MM.1S (cell line): Measurements from ENCODE around the gene CDK17.
"Not testable (repeated sequence)": the region's sequence is repeated elsewhere in the genome, so short reads cannot be mapped to it uniquely, and the experiment has no call there.

ENCODE experiments used
- DNase-seq: peaks from one replicate; pipeline ENCODE4 v3.0.0-alpha.2; 2015
- H2AFZ ChIP-seq: fragments of 300-600 bp; sonication (generic); 2 replicates; pipeline ENCODE4 v1.6.0; 2016; ENCODE audit warnings: antibody characterized with exemption, low read length
- H3F3A ChIP-seq: fragments of 300-600 bp; sonication (generic); 2 replicates; pipeline ENCODE4 v1.6.1; 2016; ENCODE audit warnings: mild to moderate bottlenecking, antibody characterized with exemption, low read length, moderate library complexity, mixed read lengths; ENCODE audit not compliant: insufficient read depth
- H3K27ac ChIP-seq: fragments of 300-600 bp; sonication (generic); 2 replicates; pipeline ENCODE4 v1.5.1; 2016; ENCODE audit warnings: mild to moderate bottlenecking, low read length
- H3K27me3 ChIP-seq: fragments of 300-600 bp; sonication (generic); replicated peaks from 2 replicates; pipeline ENCODE4 v1.6.0; 2016; ENCODE audit warnings: low read length; ENCODE audit not compliant: insufficient read depth
- H3K36me3 ChIP-seq: fragments of 300-600 bp; sonication (generic); replicated peaks from 2 replicates; pipeline ENCODE4 v1.6.1; 2016; ENCODE audit warnings: mild to moderate bottlenecking, low read length, mixed read lengths; ENCODE audit not compliant: insufficient read depth
- H3K4me1 ChIP-seq: fragments of 300-600 bp; sonication (generic); 2 replicates; pipeline ENCODE4 v1.6.1; 2016; ENCODE audit warnings: low read length, mixed read lengths
- H3K4me2 ChIP-seq: fragments of 300-600 bp; sonication (generic); 2 replicates; pipeline ENCODE4 v1.6.0; 2016; ENCODE audit warnings: low read depth, low read length
- H3K4me3 ChIP-seq: fragments of 300-600 bp; sonication (generic); 2 replicates; pipeline ENCODE4 v1.5.1; 2016; ENCODE audit warnings: low read length, mixed read lengths
- H3K79me2 ChIP-seq: fragments of 300-600 bp; sonication (generic); 2 replicates; pipeline ENCODE4 v1.6.1; 2016; ENCODE audit warnings: mixed run types, low read length, mixed read lengths
- H3K9ac ChIP-seq: fragments of 300-600 bp; sonication (generic); 2 replicates; pipeline ENCODE4 v1.6.1; 2016; ENCODE audit warnings: low read length, mixed read lengths
- H3K9me2 ChIP-seq: fragments of 300-600 bp; sonication (generic); replicated peaks from 2 replicates; pipeline ENCODE4 v1.6.1; 2016; ENCODE audit warnings: mild to moderate bottlenecking, low read length, mixed read lengths; ENCODE audit not compliant: insufficient read depth
- H3K9me3 ChIP-seq: fragments of 300-600 bp; sonication (generic); replicated peaks from 2 replicates; pipeline ENCODE4 v1.6.1; 2016; ENCODE audit warnings: mild to moderate bottlenecking, low read length, mixed read lengths; ENCODE audit not compliant: insufficient read depth
- H4K20me1 ChIP-seq: fragments of 300-600 bp; sonication (generic); 2 replicates; pipeline ENCODE4 v1.6.1; 2016; ENCODE audit warnings: mild to moderate bottlenecking, low read length, moderate library complexity, mixed read lengths; ENCODE audit not compliant: insufficient read depth
- EZH2 ChIP-seq: fragments of 300-600 bp; sonication (generic); optimal IDR thresholded peaks from 2 replicates; pipeline ENCODE3; 2017; ENCODE audit warnings: low read depth, mild to moderate bottlenecking, antibody characterized with exemption, low read length, mixed read lengths
- EZH2phosphoT487 ChIP-seq: fragments of 300-600 bp; sonication (generic); IDR thresholded peaks from 2 replicates; pipeline ENCODE4 v1.6.1; 2018; ENCODE audit warnings: antibody characterized with exemption, low read length
- TF ChIP-seq, protein P1 (sequence below): fragments of 300-600 bp; sonication (generic); IDR thresholded peaks from 2 replicates; pipeline ENCODE4 v1.5.1; 2016; ENCODE audit warnings: antibody characterized with exemption, low read length, mixed read lengths

The CDK17 gene

DNA sequence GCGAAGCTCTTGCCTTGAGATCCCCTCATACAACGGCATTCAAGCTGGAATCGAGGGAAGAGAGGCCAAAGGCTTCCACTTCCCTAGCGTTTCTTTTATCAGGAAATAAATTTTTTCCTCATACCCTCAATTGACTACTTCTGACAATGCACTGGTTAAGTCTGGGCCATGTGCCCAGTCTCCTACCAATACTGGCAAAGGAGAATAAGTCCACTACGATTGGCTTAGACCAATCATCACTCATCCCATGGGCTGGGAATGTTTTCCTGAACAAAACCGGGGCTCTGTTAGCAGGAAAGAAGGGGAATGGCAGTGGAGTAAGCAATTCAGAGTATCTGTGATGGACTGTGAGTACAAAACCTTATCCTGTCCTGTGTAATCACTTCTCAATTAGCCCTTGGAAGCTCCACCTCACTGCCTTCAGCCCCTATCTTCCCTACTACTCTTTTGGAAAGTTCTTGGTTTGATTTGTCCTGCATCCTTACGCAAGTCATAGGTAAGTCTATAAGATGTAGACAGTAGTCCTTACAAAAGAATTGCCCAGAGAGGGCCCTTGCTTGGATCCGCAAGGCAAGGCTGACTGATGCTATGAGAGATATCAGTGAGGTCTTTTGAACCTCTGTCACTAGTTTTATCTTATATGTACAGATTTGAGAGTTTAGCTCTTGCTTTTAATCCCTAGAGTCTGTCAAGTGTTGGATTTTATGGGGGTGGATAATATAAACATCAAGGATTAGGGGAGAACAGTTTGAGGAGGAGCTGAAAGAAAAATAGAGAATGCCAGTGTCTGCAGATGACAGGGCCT is 36.3 kb upstream of the CDK17 start:
- no peaks in the 10 kb centered on the region for H3K9me2 ChIP-seq
- peaks cover 10% of the 10 kb centered on the region for H3K4me1 ChIP-seq
- DNase-seq: no peak
- H2AFZ ChIP-seq: no peak overlapping the region
- no peak overlapping the region for H3K4me3 ChIP-seq
- no peaks in the 10 kb centered on the region for H3K79me2 ChIP-seq
- H3K27ac ChIP-seq: no peak overlapping the region
- no peak for TF ChIP-seq EZH2
- TF ChIP-seq EZH2phosphoT487: no peak
- TF ChIP-seq, protein P1, sequence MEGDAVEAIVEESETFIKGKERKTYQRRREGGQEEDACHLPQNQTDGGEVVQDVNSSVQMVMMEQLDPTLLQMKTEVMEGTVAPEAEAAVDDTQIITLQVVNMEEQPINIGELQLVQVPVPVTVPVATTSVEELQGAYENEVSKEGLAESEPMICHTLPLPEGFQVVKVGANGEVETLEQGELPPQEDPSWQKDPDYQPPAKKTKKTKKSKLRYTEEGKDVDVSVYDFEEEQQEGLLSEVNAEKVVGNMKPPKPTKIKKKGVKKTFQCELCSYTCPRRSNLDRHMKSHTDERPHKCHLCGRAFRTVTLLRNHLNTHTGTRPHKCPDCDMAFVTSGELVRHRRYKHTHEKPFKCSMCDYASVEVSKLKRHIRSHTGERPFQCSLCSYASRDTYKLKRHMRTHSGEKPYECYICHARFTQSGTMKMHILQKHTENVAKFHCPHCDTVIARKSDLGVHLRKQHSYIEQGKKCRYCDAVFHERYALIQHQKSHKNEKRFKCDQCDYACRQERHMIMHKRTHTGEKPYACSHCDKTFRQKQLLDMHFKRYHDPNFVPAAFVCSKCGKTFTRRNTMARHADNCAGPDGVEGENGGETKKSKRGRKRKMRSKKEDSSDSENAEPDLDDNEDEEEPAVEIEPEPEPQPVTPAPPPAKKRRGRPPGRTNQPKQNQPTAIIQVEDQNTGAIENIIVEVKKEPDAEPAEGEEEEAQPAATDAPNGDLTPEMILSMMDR: no peak
- no peaks in the 10 kb centered on the region for H3K27me3 ChIP-seq
- no peaks in the 10 kb centered on the region for H3K36me3 ChIP-seq
- no peaks in the 10 kb centered on the region for H4K20me1 ChIP-seq
- no peaks in the 10 kb centered on the region for H3K9me3 ChIP-seq
- no peak overlapping the region for H3K9ac ChIP-seq
- peaks cover 8% of the 10 kb centered on the region for H3F3A ChIP-seq
- no peak overlapping the region for H3K4me2 ChIP-seq

DNA sequence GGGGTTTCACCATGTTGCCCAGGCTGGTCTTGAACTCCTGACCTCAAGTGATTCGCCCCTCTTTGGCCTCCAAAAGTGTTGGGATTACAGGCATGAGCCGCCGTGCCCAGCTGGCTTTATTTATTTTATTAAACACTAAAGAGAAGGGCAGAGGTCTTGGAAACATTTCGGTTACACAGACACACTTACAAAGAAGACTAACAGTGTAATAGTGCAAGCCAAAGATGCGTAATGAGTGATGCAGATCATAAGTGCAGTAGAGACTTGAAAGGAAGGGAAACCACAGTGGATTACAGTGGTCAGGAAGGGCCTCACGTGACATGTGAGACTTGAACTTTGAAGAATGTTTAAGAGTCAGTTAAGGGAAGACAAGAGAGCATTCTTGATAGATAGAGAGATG is 33.9 kb upstream of the CDK17 start:
- no peak overlapping the region for H3K9ac ChIP-seq
- H3K27ac ChIP-seq: peak overlapping the region; percentile 65; the same call in 1 of the 2 replicates
- no peaks in the 10 kb centered on the region for H3K9me3 ChIP-seq
- no peak overlapping the region for H2AFZ ChIP-seq
- no peaks in the 10 kb centered on the region for H3K9me2 ChIP-seq
- TF ChIP-seq, protein P1: no peak
- H3K4me1 ChIP-seq: peaks cover 10% of the 10 kb centered on the region
- H3K4me3 ChIP-seq: no peak overlapping the region
- H3K4me2 ChIP-seq: peak overlapping the region; percentile 48; the same call in 1 of the 2 replicates
- no peaks in the 10 kb centered on the region for H3K27me3 ChIP-seq
- DNase-seq: peak; percentile 91
- H4K20me1 ChIP-seq: no peaks in the 10 kb centered on the region
- H3K79me2 ChIP-seq: no peaks in the 10 kb centered on the region
- no peaks in the 10 kb centered on the region for H3K36me3 ChIP-seq
- peaks cover 8% of the 10 kb centered on the region for H3F3A ChIP-seq

DNA sequence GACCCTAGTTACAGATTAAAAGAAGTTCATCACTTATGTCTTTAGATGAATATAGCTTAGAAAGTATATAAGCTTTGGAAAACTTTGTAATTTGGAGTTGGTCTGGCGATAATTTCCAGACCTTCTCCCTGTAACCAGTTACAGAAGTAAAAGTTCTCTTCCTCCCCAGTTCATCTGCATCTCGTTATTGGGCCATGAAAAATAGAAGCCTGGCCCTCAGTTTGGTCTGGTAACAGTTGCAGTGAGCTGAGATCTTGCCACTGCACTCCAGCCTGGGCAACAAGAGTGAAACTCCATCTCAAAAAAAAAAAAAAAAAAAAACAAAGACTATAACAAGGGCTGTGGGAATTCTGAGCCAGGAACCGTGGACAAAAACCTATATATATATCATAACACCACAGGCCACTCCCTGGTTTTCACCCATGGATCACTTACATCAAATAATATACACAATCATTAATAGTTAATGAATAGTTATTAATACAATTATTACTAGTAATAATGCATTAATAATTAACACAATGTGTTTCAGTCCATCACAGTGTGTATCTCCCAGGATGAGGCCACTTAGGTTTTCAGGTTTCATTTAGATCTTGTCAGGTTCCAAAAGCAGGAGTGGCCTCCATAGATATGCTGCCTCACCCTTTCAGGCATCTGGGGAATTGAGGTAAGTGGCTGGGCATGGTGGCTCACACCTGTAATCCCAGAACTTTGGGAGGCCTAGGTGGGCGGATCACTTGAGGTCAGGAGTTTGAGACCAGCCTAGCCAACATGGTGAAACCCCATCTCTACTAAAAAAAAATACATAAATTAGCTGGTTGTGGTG is 32.5 kb upstream of the CDK17 start:
- H3K9me2 ChIP-seq, H3K79me2 ChIP-seq, H3K4me3 ChIP-seq, DNase-seq, H3K27me3 ChIP-seq, H4K20me1 ChIP-seq, H3K9ac ChIP-seq, H2AFZ ChIP-seq, H3K36me3 ChIP-seq, H3K27ac ChIP-seq, H3F3A ChIP-seq, H3K4me2 ChIP-seq, H3K9me3 ChIP-seq: not testable (repeated sequence)
- H3K4me1 ChIP-seq: peaks cover 10% of the 10 kb centered on the region

DNA sequence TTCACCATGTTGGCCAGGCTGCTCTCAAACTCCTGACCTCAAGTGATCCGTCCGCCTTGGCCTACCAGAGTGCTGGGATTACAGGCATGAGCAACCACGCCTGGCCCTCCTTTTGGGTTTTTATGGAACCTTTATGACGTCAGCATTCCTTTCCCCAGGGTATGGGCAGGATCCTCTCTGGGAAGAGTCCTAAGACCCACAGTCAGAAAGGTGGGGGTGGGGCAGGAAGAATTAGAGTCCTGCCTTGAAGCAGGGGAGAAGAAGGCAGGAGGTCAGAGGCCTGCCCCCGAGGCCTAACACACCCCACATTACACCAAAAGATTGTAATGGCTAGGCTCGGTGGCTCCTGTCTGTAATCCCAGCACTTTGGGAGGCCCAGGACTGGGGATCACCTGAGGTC is 30.8 kb upstream of the CDK17 start:
- Histone ChIP-seq H3F3A (peaks cover 8% of the 10 kb centered on the region), H3K27ac (no peak overlapping the region), H3K9me2 (no peaks in the 10 kb centered on the region), H3K27me3 (no peaks in the 10 kb centered on the region), H3K4me2 (no peak overlapping the region), H2AFZ (no peak overlapping the region), H3K4me1 (peaks cover 10% of the 10 kb centered on the region), H3K9ac (no peak overlapping the region), H4K20me1 (no peaks in the 10 kb centered on the region), H3K4me3 (no peak overlapping the region), H3K36me3 (no peaks in the 10 kb centered on the region), H3K9me3 (no peaks in the 10 kb centered on the region), H3K79me2 (no peaks in the 10 kb centered on the region)
- TF ChIP-seq, protein P1: no peak
- TF ChIP-seq EZH2 (no peak), EZH2phosphoT487 (no peak)
- no peak for DNase-seq
